PFSK-1 (cell line): ENCODE data around the gene AKAP1.

Experiments used
- FOXP2 ChIP-seq: optimal IDR thresholded peaks from 2 replicates; pipeline ENCODE3; 2011; ENCODE audit warnings: borderline replicate concordance, control low read depth, inconsistent platforms; ENCODE audit not compliant: insufficient read depth; ENCODE audit errors: extremely low read length, extremely low read depth
- POLR2AphosphoS5 ChIP-seq: IDR thresholded peaks from 2 replicates; pipeline ENCODE4 v1.6.1; 2012; ENCODE audit warnings: low read depth, mild to moderate bottlenecking, control low read depth, low read length, moderate library complexity
- REST ChIP-seq, 2 experiments: IDR thresholded peaks; 2 replicates each; pipeline versions ENCODE4 v1.6.1 to v1.8.0; 2011 to 2012; ENCODE audit warnings: low read depth in 2 of 2, low read length in 2 of 2, control low read depth in 1 of 2, inconsistent platforms in 1 of 2, mild to moderate bottlenecking in 1 of 2, moderate library complexity in 1 of 2; ENCODE audit not compliant: insufficient read depth in 1 of 2
- SIN3A ChIP-seq: IDR thresholded peaks from 2 replicates; pipeline ENCODE4 v1.6.1; 2012; ENCODE audit warnings: mild to moderate bottlenecking, low read length, moderate library complexity, borderline replicate concordance; ENCODE audit not compliant: insufficient read depth
- TAF1 ChIP-seq: IDR thresholded peaks from 2 replicates; pipeline ENCODE4 v1.6.1; 2012; ENCODE audit warnings: low read length, control low read depth, borderline replicate concordance; ENCODE audit not compliant: insufficient read depth

The AKAP1 gene

GRCh38 chr17:57106836-57107497 is 21.9 kb downstream of the AKAP1 start:
- TF ChIP-seq SIN3A, result no peak
- TF ChIP-seq TAF1, result no peak
- TF ChIP-seq FOXP2, result no peak
- no peak for TF ChIP-seq REST (IDR thresholded peaks at IDR 0.05; ENCODE audit: insufficient read depth in 1 of 2, low read depth in 2 of 2, low read length in 2 of 2)
- no peak for TF ChIP-seq POLR2AphosphoS5

GRCh38 chr17:57107498-57108101 is 22.6 kb downstream of the AKAP1 start:
- TF ChIP-seq FOXP2, result no peak
- TF ChIP-seq SIN3A, result no peak
- no peak for TF ChIP-seq POLR2AphosphoS5
- no peak for TF ChIP-seq REST (IDR thresholded peaks at IDR 0.05; ENCODE audit: insufficient read depth in 1 of 2, low read depth in 2 of 2, low read length in 2 of 2)
- TF ChIP-seq TAF1, result no peak

GRCh38 chr17:57108671-57109392 is 23.8 kb downstream of the AKAP1 start:
- no peak for TF ChIP-seq POLR2AphosphoS5
- no peak for TF ChIP-seq REST (IDR thresholded peaks at IDR 0.05; ENCODE audit: insufficient read depth in 1 of 2, low read depth in 2 of 2, low read length in 2 of 2)
- TF ChIP-seq TAF1, result no peak

GRCh38 chr17:57109393-57110151 is 24.5 kb downstream of the AKAP1 start:
- no peak for TF ChIP-seq REST (IDR thresholded peaks at IDR 0.05; ENCODE audit: insufficient read depth in 1 of 2, low read depth in 2 of 2, low read length in 2 of 2)
- no peak for TF ChIP-seq POLR2AphosphoS5
- TF ChIP-seq TAF1, result no peak
- TF ChIP-seq FOXP2, result no peak
- TF ChIP-seq SIN3A, result no peak
